Epithelial cell of alveolus of lung (primary cell): ENCODE data around the gene OS9. TPM values are rescaled to one million over a fixed set of nuclear protein-coding genes. Genes with fewer than 3 reads are reported as not detected.

Experiments used
- total RNA-seq: library from RNA; depleted of rRNA; stranded (reverse); fragments of >200 nt; gene quantifications from 2 replicates; pipeline ENCODE4 v1.2.1, GENCODE V29; 2015

OS9 gene
- 175 and 282 TPM in 2 replicates for total RNA-seq

GRCh38 chr12:57693659-57694458 lies at the start of gene OS9:
Gene OS9 (plus strand): TSS chr12:57694132. CDS start chr12:57694162, 30 bp downstream.

GRCh38 chr12:57738661-57739237 lies 44.8 kb downstream of the OS9 start, which contains the start of gene AGAP2:
Gene AGAP2 (minus strand): TSS chr12:57738742. CDS start chr12:57738246, 496 bp downstream.

GRCh38 chr12:57744777-57745484 lies 51.0 kb downstream of the OS9 start, which contains the start of gene TSPAN31:
Gene TSPAN31 (plus strand): TSS chr12:57745039. CDS start chr12:57745155, 116 bp downstream.

GRCh38 chr12:57751788-57752667 lies 58.1 kb downstream of the OS9 start, which contains the start of gene CDK4:
Gene CDK4 (minus strand): TSS chr12:57752310. CDS start chr12:57751717, 593 bp downstream.

GRCh38 chr12:57754411-57755193 lies 60.7 kb downstream of the OS9 start, which contains the start of gene MARCHF9:
Gene MARCHF9 (plus strand): TSS chr12:57755103. CDS start chr12:57755529, 426 bp downstream.

GRCh38 chr12:57766464-57767304 lies 72.8 kb downstream of the OS9 start, which contains the start of gene CYP27B1:
Gene CYP27B1 (minus strand): TSS chr12:57767078. CDS start chr12:57767041, 37 bp downstream.

Other genes with a start within 250 kb of the OS9 start
- 0.24 and 12.4 TPM in 2 replicates for gene INHBE, start 238.8 kb upstream of the OS9 start, total RNA-seq
- gene GLI1, start 234.3 kb upstream of the OS9 start, total RNA-seq, result 2.7 and 4.9 TPM in 2 replicates
- 0.26 and 2.2 TPM in 2 replicates for gene ARHGAP9, start 214.3 kb upstream of the OS9 start, total RNA-seq
- 64.7 and 148 TPM in 2 replicates for gene MARS1, start 206.1 kb upstream of the OS9 start, total RNA-seq
- gene DDIT3, start 173.6 kb upstream of the OS9 start, total RNA-seq, result 9.1 and 17.7 TPM in 2 replicates
- 7.5 and 13.1 TPM in 2 replicates for gene MBD6, start 171.3 kb upstream of the OS9 start, total RNA-seq
- gene DCTN2, start 146.9 kb upstream of the OS9 start, total RNA-seq, result 177 and 194 TPM in 2 replicates
- gene KIF5A, start 144.1 kb upstream of the OS9 start, total RNA-seq, result 0.72 and 0.91 TPM in 2 replicates
- gene PIP4K2C, start 102.9 kb upstream of the OS9 start, total RNA-seq, result 11.4 and 18.5 TPM in 2 replicates
- 21.2 and 22.9 TPM in 2 replicates for gene DTX3, start 89.3 kb upstream of the OS9 start, total RNA-seq
- gene ARHGEF25, start 82.7 kb upstream of the OS9 start, total RNA-seq, result 13.8 and 22.4 TPM in 2 replicates
- 0.08 and 7.6 TPM in 2 replicates for gene B4GALNT1, start 60.9 kb upstream of the OS9 start, total RNA-seq
- gene AGAP2, start 44.6 kb downstream of the OS9 start, total RNA-seq, result 0.26 and 0.48 TPM in 2 replicates
- gene TSPAN31, start 50.9 kb downstream of the OS9 start, total RNA-seq, result 59.1 and 107 TPM in 2 replicates
- 141 and 233 TPM in 2 replicates for gene CDK4, start 58.2 kb downstream of the OS9 start, total RNA-seq
- gene MARCHF9, start 61.0 kb downstream of the OS9 start, total RNA-seq, result 1.4 and 10.7 TPM in 2 replicates
- gene CYP27B1, start 72.9 kb downstream of the OS9 start, total RNA-seq, result 0.26 and 0.32 TPM in 2 replicates
- 3.6 and 15.4 TPM in 2 replicates for gene METTL1, start 78.0 kb downstream of the OS9 start, total RNA-seq
- gene EEF1AKMT3, start 78.5 kb downstream of the OS9 start, total RNA-seq, result 7.4 and 14.5 TPM in 2 replicates
- gene TSFM, start 88.7 kb downstream of the OS9 start, total RNA-seq, result 22.7 and 28.4 TPM in 2 replicates
- 0.65 and 5.7 TPM in 2 replicates for gene AVIL, start 124.6 kb downstream of the OS9 start, total RNA-seq
- gene CTDSP2, start 152.6 kb downstream of the OS9 start, total RNA-seq, result 106 and 189 TPM in 2 replicates
- gene ATP23, start 247.4 kb downstream of the OS9 start, total RNA-seq, result 3.2 and 10.2 TPM in 2 replicates